ENCODE results near the gene MYRIP.
"Not testable (repeated sequence)": the region's sequence is repeated elsewhere in the genome, so short reads cannot be mapped to it uniquely, and the experiment has no call there.

MYRIP gene

DNA sequence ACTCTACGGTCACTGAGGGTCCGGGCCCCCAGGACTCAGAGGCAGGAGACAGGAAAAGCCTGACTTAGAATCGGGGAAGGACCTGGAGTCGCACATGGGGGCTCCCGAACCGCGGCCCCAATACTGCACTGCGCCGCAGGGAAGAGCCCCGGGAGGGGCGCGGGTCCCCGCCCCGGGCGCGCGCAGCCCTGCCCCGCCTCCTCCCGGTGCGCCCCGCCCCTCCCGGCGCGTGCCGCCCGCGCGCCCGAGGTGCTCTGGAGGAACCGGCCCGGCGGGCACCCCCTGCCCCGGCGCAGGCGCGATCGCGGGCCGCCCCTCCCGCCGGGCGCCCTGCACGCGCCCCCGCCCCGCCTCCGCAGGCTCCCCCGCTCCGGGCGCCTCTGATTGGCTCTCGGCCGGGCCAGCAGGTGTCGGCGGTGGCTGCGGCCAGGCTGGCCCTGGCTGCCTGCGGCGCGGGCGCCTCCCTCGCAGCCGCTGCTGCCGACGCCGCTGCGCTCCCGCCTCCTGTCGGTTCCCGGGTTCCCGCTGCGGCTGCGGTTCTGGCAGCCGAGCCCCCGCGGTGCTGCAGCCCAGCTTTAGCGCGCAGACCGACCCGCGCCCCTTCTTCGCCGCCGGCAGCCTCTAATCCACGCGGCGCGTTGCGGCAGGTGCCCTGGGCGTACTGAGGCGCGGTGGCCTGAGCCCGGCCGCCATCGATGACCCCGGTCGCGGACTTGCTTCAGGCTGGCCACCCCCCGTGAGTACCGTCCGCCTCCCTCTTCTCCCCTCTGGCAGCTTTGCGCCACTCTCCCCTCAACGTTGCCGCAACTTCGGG, at the start of gene MYRIP:
Gene MYRIP, plus strand, starts transcription at position 429 of the 814 bp plus-strand sequence. CDS start 91,208 bp downstream, outside the sequence.
- no peak for DNase-seq (ENCODE audit: low read depth in 2 of 2)

DNA sequence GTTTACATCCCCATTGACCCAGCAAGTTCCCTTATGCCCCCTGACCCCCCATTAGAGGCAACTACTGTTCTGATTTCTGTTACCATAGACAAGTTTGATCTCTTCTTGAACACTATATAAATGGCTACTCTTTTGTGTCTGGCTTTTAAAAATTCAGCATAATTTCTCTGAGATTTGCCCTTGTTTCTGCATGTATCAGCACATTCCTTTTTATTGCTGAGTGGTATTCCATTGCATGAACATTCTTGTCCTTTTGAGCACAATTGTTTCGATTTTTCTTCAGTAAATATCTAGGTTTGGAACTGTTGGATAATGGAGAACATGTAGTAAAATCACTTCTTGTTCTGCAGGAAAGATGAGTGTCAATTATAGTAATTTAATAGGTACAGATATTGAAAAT, 49.1 kb upstream of the MYRIP start:
- no peak for DNase-seq (ENCODE audit: low read depth in 2 of 2)

DNA sequence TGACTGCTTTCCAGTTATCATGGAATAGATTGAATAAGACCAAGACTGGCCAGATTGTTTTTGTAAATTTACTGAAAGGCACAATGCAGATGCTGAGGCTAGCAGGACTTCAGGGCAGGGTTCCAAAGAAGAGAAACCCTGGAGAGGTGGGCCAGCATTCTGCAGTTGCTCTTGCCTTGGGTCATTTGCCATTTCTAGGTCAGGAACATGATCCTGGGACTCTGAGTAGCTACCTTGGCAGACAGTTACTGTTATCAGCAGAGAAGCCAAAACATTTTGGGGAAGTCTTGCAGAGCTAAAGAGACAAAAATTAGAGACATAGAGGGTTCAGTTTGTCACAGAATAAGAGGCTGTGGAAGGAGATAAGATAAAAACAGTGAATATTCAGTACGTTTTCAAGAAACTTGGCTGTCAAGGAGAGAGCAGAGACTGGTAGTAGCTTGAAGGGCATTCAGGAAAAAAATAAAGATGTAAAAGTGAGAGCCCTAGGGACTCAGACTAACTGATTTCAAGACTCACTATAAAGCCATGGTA, 46.8 kb upstream of the MYRIP start:
- no peak for DNase-seq (ENCODE audit: low read depth in 2 of 2)

DNA sequence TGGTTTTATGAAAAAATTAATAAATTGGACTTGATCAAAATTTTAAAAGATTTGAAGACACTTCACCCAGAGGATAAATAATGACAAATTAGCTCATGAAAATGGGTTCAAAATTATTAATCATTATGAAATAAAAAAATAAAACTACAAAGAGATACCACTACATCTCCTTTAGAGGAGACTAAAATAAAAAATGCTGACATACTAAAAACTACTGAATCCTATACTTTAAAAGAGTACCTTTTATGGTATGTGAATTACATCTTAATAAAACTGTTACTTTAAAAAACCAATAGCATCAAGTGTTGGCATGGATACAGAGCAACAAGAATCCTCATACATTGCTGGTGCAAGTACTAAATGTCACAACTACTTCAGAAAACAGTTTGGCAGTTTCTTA, 46.0 kb upstream of the MYRIP start:
- no peak for DNase-seq (ENCODE audit: low read depth in 2 of 2)

DNA sequence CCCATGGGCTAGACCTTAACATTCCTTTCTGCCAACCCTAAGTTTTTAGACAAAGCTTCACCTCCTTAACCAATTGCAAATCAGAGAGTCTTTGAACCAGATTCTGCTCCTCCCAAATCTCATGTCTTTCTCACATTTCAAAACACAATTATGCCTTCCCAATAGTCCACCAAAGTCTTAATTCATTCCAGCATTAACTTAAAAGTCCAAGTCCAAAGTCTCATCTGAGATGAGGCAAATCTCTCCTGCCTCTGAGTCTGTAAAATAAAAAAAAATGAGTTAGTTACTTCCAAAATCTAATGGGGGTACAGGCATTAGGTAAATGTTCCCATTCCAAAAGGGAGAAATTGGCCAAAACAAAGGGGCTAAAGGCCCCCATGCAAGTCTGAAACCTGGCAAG, 43.8 kb upstream of the MYRIP start:
- no peak for DNase-seq (ENCODE audit: low read depth in 2 of 2)

DNA sequence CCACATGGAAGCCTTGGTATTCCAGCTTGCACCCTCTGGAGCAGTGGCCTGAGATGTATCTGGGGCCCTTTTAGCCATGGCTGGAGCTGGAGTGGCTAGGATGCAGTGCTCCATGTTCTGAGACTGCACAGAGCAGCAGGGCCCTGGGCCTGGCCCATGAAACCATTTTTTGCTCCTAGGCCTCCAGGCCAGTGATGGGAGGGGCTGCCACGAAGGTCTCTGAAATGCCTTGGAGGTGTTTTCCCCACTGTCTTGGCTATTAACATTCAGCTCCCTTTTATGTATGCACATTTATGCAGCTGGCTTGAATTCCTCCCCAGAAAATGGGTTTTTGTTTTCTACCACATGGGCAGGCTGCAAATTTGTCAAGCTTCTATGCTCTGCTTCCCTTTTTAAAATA, 43.0 kb upstream of the MYRIP start:
- DNase-seq (ENCODE audit: low read depth in 2 of 2), result no peak

DNA sequence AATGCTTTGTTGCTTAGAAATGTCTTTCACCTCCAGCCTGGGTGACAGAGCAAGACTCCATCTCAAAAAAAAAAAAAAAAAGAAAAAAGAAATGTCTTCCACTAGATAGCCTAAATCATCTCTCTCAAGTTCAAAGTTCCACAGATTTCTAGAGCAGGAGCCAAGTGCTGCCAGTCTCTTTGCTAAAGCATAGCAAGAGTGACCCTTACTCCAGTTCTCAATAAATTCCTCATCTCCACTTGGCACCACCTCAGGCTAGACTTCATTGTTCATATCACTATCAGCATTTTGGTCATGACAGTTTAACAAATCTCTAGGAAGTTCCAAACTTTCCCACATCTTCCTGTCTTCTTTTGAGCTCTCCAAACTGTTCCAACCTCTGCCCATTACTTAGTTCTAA, 42.5 kb upstream of the MYRIP start:
- not testable (repeated sequence) for DNase-seq (ENCODE audit: low read depth in 2 of 2)

DNA sequence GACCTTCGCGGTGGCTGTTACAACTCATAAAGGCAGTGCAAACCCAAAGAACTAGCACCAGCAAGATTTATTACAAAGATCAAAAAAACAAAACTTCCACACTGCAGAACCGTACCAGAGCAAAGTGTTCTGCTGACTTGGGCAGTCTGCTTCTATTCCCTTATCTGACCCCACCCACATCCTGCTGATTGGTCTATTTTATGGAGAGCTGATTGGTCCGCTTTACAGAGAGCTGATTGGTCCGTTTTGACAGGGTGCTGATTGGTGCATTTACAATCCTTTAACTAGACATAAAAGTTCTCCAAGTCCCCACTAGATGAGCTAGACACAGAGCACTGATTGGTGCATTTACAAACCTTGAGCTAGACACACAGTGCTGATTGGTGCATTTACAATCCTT, 31.2 kb upstream of the MYRIP start:
- not testable (repeated sequence) for DNase-seq (ENCODE audit: low read depth in 2 of 2)

DNA sequence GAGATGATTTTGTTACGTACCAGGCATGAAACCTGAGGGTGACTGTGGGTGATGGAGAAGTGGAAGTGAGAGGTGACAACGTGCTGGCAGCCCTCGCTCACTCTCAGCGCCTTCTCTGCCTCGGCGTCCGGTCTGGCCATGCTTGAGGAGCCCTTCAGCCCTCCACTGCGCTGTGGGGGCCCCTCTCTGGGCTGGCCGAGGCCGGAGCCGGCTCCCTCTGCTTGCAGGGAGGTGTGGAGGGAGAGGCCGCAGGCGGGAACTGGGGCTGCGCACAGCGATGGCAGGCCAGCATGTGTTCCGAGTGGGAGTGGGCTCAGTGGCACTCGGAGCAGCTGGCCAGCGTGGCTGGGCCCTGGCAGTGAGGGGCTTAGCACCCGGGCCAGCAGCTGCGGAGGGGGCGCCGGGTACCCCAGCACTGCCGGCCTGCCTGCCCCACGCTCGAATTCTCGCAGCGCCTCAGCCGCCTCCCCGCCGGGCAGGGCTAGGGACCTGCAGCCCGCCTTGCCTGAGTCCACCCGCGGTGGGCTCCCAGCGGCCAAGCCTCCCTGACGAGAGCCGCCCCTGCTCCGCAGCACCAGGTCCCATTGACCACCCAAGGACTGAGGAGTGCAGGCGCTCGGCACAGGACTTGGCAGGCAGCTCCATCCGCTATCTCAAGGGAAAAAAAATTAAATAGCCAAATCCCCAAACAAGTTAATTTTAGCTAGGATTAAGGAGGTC, 29.7 kb upstream of the MYRIP start:
- no peak for DNase-seq (ENCODE audit: low read depth in 2 of 2)

DNA sequence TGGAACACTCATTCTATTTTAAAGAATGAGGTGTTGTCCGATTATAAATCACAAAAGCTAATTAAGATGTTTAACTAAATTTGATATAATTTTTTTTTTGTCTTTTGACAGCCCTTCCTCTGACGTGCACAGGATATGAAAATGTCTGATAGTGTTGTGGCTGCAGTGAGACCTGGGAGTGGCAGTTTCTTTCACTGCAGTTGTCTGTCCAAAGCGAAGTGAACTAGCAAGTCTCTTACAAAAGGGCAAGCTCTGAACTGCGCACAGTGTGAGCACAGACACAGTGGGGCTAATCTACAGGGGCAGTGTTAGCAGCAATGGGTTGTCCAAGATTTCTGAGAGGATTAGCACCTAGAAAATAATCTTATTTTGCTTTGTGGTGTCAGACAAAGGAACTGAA, 29.1 kb upstream of the MYRIP start:
- no peak for DNase-seq (ENCODE audit: low read depth in 2 of 2)

DNA sequence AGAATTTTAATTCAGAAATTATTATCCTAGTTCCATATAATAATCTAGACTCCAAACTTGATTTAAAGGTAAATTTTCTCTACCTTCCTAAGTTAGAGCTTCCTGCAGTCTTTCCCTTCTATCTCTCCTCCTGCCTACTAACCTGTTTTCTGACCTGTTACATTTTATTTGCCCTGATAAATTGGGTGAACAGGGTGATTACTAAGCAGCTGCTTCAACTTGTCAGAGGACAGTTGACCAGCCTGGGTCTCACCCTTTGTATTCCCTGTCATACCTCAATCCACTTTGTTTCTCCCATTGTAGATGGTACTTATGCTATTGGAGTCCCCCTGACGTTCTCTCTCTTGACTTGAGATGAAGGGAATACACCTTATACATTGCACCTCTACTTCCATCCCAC, 28.4 kb upstream of the MYRIP start:
- DNase-seq (ENCODE audit: low read depth in 2 of 2), result no peak

DNA sequence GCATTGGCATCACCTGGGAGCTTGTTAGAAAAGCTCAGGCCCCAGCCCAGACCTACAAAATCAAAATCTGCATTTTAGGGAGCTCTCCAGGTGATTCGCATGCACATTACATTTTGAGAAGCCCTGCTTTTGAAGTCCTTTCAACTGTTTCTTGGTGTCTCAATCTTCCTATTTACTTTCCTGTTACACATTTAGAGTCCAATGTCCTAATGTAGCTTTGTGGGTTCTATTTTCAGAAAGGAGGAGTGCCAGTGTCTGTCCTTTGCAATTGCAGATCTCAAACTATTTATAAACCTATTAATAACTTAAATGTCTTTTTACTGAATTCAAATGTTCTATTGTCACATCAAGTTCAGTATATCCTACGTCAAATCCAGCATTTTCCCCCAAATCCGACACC, 27.8 kb upstream of the MYRIP start:
- DNase-seq (ENCODE audit: low read depth in 2 of 2), result no peak

DNA sequence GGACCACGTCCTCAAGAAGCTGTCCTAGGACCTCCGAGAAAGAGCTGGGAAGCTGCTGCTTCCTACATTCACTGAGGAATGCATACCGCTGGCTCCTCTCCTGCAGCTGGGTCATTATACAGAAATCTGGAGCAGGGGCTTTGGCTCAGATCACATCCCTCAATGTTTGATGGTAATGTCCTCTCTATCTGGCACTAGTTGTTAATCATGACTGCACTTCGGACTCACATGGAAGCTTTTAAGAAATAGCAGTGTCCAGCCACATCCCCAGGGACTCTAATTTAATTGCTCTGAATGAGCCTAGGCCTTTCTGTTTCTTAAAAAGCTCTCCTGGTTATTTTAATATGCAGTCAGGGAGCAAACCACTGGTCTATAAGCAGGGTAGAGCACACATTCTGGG, 25.7 kb upstream of the MYRIP start:
- DNase-seq (ENCODE audit: low read depth in 2 of 2), result no peak

DNA sequence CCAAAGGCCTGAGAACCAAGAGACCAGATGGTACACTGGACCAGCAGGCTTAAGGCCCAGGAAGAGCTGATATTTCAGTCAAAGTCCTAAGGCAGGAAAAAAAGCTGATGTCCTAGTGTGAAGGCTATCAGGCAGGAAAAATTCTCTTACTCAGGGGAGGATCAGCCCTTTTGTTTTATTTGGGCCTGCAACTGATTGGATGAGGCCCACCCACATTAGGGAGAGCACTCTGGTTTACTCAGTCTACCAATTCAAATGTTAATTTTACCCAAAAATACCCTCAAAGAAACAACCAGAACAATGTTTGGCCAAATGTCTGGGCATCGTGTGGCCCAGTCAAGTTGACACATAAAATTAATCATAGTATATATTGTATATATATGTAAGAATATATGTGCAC, 24.5 kb upstream of the MYRIP start:
- DNase-seq (ENCODE audit: low read depth in 2 of 2), result no peak

DNA sequence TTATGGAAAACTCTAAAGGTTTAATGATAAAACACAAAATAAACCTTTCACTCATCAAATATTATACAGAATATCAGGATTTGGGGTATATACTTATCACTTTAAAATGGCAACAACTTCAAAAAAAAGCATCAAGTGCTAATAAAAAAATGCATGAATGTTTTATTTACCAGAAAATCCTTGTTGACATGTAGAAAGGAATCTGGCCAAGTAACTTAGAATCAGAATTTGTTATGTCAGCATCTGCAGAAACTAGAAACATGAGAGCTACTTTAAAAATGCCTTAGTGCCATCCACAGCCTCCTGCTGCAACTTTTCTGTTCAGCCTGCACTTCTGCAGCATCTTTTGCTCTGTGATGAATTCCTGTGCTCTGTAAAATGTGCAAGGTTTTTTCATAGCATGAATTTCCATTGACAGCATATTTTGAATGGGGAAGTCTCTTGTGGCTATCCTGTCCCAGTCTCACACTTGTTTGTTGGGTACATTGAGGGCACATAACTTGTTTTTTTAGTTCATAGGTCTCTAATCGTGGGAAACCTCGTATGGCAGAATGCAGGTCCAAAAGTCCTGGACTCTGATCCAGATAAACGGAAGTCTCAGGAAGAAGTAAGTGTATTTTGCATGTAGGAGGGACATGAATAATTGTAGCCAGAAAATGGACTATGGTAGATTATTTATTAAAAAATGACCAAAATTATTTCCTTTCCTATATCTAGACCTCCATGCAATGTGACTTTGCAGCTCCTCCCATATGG, 21.1 kb upstream of the MYRIP start:
- DNase-seq (ENCODE audit: low read depth in 2 of 2), result no peak

DNA sequence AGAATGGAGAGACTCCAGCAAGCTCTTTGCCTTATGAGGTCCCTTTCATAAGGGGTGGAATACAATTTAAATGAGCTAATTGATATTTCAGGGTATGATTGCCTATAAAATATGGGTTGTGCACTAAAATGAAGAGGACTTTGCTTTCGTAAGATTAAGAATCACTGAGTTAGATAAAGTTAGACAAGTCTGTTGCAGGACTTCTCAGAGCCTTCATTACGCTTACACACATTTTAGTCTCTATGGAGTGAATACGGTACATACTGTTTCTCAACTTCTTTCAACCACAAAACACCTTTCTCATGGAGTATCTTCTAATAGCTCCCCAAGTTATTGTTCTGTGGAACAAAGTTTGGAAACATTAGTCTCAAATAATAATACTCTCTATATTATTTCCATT, 17.8 kb upstream of the MYRIP start:
- DNase-seq (ENCODE audit: low read depth in 2 of 2), result no peak

DNA sequence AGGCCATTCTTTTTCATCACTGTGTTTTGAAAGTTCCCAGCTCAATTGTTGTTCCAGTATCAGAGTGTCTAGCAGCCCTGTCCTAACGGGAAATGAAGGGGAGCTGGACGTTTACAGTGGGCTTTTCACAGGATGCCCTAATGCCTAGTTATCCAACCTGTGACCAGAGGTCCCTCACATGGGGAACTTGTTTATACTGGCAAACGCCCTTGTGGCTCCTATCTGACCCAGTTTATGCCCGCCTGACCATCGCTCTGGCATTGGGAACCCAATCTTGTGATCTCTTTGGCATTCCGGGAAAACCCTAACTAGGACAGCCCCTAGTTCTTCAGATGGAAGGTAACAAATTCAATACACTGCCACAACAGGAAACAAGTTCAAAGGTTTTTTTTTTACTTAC, 14.5 kb upstream of the MYRIP start:
- DNase-seq (ENCODE audit: low read depth in 2 of 2), result no peak

DNA sequence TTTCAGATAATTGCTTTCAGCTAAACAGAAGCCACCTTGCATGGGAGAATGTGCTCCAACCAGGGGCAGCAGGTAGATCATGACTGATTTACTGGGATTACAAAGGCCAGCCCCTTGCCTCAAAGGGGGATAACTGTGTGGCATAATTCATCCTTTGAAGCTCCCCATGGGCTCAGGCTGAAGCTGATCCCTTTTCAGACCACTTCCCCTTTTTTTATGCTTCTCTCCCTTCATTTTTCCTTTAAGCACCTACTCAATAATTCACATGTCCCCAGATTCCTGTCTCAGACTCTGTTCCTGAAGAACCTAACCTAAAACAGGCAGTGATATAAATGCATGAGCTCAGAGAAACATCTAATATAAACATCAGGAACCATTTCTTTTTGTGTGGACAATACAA, 8.2 kb upstream of the MYRIP start:
- no peak for DNase-seq (ENCODE audit: low read depth in 2 of 2)

DNA sequence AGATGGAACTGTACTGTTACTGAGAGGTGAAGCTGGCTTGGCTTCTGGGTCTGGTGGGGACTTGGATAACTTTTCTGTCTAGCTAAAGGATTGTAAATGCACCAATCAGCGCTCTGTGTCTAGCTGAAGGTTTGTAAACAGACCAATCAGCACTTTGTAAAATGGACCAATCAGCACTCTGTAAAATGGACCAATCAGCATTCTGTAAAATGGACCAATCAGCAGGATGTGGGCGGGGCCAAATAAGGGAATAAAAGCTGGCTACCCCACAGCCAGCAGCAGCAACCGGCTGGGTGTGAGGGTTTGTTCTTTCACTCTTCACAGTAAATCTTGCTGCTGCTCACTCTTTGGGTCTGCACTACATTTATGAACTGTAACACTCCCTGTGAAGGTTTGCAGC, 6.9 kb upstream of the MYRIP start:
- not testable (repeated sequence) for DNase-seq (ENCODE audit: low read depth in 2 of 2)

DNA sequence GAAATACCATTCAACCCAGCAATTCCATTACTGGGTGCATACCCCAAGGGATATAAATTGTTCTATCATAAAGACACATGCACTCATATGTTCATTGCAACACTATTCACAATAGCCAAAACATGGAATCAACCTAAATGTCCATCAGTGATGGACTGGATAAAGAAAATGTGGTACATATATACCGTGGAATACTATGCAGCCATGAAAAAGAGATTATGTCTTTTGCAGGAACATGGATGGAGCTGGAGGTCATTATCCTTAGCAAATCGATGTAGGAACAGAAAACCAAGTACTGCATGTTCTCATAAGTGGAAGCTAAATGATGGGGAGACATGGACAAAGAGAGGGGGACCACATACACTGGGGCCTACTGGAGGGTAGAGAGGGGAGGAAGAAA, 5.5 kb upstream of the MYRIP start:
- no peak for DNase-seq (ENCODE audit: low read depth in 2 of 2)

DNA sequence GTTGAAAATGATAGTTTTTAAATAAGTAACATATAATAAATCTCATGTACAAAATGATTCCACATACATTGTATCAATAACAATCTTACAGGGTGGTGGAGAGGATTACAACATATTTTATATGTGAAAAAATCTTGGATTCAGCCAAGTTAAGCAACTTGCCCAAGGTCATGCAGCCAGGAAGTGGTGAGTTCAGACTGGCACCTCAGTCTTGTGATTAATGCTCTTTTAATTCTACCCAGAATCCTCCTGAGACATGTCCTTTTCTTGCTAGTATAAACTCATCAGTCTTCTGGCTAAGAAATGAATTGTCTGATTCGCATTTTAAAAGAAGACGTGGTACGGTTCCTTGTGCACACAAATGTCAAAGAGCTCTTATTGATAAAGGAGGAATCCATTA, 4.5 kb upstream of the MYRIP start:
- no peak for DNase-seq (ENCODE audit: low read depth in 2 of 2)

DNA sequence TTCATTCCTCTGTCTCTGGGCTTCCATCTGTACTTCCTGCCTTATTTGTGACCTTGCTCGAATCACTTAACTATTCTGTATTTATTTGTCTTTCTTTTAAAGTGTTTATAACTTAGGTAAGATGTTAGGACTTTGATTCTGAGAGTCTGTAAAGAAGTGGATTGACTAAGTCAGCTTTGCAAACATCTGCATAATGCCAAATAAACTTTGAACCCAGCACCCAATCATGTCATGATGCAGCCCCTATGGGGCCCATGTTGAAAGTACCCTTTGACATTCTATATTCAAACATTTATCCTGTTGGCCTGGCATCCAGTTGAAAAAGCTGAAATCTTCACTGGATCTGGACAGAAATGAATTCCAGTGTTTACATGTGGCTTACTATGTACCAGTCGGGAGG, 3.8 kb upstream of the MYRIP start:
- no peak for DNase-seq (ENCODE audit: low read depth in 2 of 2)

Data from stimulated activated CD8-positive, alpha-beta memory T cell treated with anti-CD3 and anti-CD28 coated beads, Interleukin-15, amount 100 ng/mL, for 4 hours (primary cell).